Common myeloid progenitor, CD34-positive (primary cell): ENCODE results near the gene MRPS5.

Experiments
- CTCF ChIA-PET: fragments of 350-600 bp; sonication (Branson Sonifier 250); formaldehyde crosslinking; loops from one replicate; lab custom pipeline; 2021; ENCODE audit warnings: antibody characterized with exemption; lab: Charles Lee
- POLR2A ChIA-PET: fragments of 350-600 bp; sonication (Branson Sonifier 250); formaldehyde crosslinking; loops from one replicate; lab custom pipeline; 2021; ENCODE audit warnings: antibody characterized with exemption; lab: Charles Lee
- DNase-seq, 3 donors: peaks; one replicate each; pipeline versions ENCODE4 v3.0.0 to v3.0.0-alpha.2; 2013
- H3K27ac ChIP-seq, 2 experiments: 1 replicate in 1 of 2; 2 replicates in 1 of 2; pipeline ENCODE4 v1.7.0; 2013; ENCODE audit warnings: inconsistent platforms in 2 of 2, low read length in 2 of 2, mild to moderate bottlenecking in 2 of 2, low read depth in 1 of 2, moderate library complexity in 1 of 2; ENCODE audit not compliant: severe bottlenecking in 2 of 2, insufficient read depth in 1 of 2, poor library complexity in 1 of 2
- H3K27me3 ChIP-seq, 5 experiments: replicated peaks in 2 of 5; 1 replicate in 3 of 5; 2 replicates in 2 of 5; pipeline versions ENCODE4 v1.6.1 to v1.7.0; 2013; ENCODE audit warnings: low read length in 4 of 5, mild to moderate bottlenecking in 2 of 5, moderate library complexity in 2 of 5, inconsistent platforms in 1 of 5; ENCODE audit not compliant: insufficient read depth in 5 of 5, control insufficient read depth in 4 of 5
- H3K36me3 ChIP-seq, 4 experiments: 1 replicate in 2 of 4; 2 replicates in 2 of 4; pipeline versions ENCODE4 v1.6.1 to v1.7.0; 2013; ENCODE audit warnings: low read length in 3 of 4, control low read depth in 1 of 4, mild to moderate bottlenecking in 1 of 4; ENCODE audit not compliant: control insufficient read depth in 4 of 4, insufficient read depth in 4 of 4
- H3K4me1 ChIP-seq, 4 experiments: 1 replicate in 3 of 4; 2 replicates in 1 of 4; pipeline versions ENCODE4 v1.6.1 to v1.7.1; 2013; ENCODE audit warnings: low read length in 3 of 4, mild to moderate bottlenecking in 3 of 4, control low read depth in 1 of 4, inconsistent platforms in 1 of 4, moderate library complexity in 1 of 4; ENCODE audit not compliant: control insufficient read depth in 4 of 4, insufficient read depth in 4 of 4; ENCODE audit errors: control extremely low read depth in 1 of 4
- H3K4me3 ChIP-seq, 7 experiments: 1 replicate in 4 of 7; 2 replicates in 3 of 7; pipeline versions ENCODE4 v1.5.1 to v1.7.0; 2013; ENCODE audit warnings: mild to moderate bottlenecking in 7 of 7, low read length in 6 of 7, moderate library complexity in 6 of 7, inconsistent platforms in 2 of 7, low read depth in 2 of 7, control low read depth in 1 of 7; ENCODE audit not compliant: insufficient read depth in 4 of 7, control insufficient read depth in 1 of 7; ENCODE audit errors: extremely low read depth in 1 of 7
- H3K9me3 ChIP-seq, 5 experiments: 1 replicate in 4 of 5; 2 replicates in 1 of 5; pipeline versions ENCODE4 v1.6.1 to v1.7.1; 2013; ENCODE audit warnings: low read length in 4 of 5, mild to moderate bottlenecking in 2 of 5, inconsistent platforms in 1 of 5, low read depth in 1 of 5, moderate library complexity in 1 of 5; ENCODE audit not compliant: control insufficient read depth in 4 of 5, insufficient read depth in 2 of 5; ENCODE audit errors: control extremely low read depth in 1 of 5
- WGBS: methylation state at CpG from one replicate; pipeline ENCODE4 v1.1.5; 2013; ENCODE audit not compliant: insufficient coverage; 5-methylcytosine and 5-hydroxymethylcytosine counted together

MRPS5 gene

GRCh38 chr2:95049683-95049955, 72.0 kb downstream of the MRPS5 start:
- Histone ChIP-seq H3K36me3 (no peaks in the 10 kb centered on the region), H3K4me1 (peaks cover 0 to 17% (median 4%) of the 10 kb centered on the region in 4 experiments), H3K27me3 (peaks cover 0 to 6% (median 0%) of the 10 kb centered on the region in 5 experiments), H3K4me3 (no peak overlapping the region), H3K27ac (no peak overlapping the region), H3K9me3 (no peaks in the 10 kb centered on the region)
- DNase-seq: no peak
- 97% methylated on average over 8 of the region's 10 CpGs for WGBS
- POLR2A ChIA-PET: no interaction called here
- CTCF ChIA-PET: interaction anchor here (7.1 kb wide), 1 partner anchor 27 kb away, joined by 46 read pairs; no protein-coding TSS in a partner anchor

- Histone ChIP-seq H3K4me3 (no peak overlapping the region), H3K27ac (no peak overlapping the region), H3K4me1 (peaks cover 0 to 23% (median 5%) of the 10 kb centered on the region in 4 experiments), H3K9me3 (no peaks in the 10 kb centered on the region), H3K36me3 (no peaks in the 10 kb centered on the region), H3K27me3 (peaks cover 0 to 6% (median 0%) of the 10 kb centered on the region in 5 experiments)
- 97% methylated on average over 10 of the region's 15 CpGs for WGBS
- DNase-seq: no peak
- CTCF ChIA-PET: interaction anchor here (1.3 kb wide), 1 partner anchor 17 kb away, joined by 3 read pairs; no protein-coding TSS in a partner anchor
- POLR2A ChIA-PET: no interaction called here
Observed at GRCh38 chr2:95048825-95049682, 72.6 kb downstream of the MRPS5 start.

GRCh38 chr2:95047629-95048510, 73.7 kb downstream of the MRPS5 start:
- peaks cover 0 to 6% (median 0%) of the 10 kb centered on the region in 5 experiments for H3K27me3 ChIP-seq
- H3K4me1 ChIP-seq: peaks cover 0 to 30% (median 13%) of the 10 kb centered on the region in 4 experiments
- ChIA-PET CTCF (interaction anchor here (1.3 kb wide), 1 partner anchor 18 kb away, joined by 3 read pairs; no protein-coding TSS in a partner anchor), POLR2A (no interaction called here)
- H3K36me3 ChIP-seq: no peaks in the 10 kb centered on the region
- 79% methylated on average over 14 of the region's 17 CpGs for WGBS
- no peak overlapping the region for H3K4me3 ChIP-seq
- H3K27ac ChIP-seq: no peak overlapping the region
- H3K9me3 ChIP-seq: no peaks in the 10 kb centered on the region
- DNase-seq: no peak

DNA sequence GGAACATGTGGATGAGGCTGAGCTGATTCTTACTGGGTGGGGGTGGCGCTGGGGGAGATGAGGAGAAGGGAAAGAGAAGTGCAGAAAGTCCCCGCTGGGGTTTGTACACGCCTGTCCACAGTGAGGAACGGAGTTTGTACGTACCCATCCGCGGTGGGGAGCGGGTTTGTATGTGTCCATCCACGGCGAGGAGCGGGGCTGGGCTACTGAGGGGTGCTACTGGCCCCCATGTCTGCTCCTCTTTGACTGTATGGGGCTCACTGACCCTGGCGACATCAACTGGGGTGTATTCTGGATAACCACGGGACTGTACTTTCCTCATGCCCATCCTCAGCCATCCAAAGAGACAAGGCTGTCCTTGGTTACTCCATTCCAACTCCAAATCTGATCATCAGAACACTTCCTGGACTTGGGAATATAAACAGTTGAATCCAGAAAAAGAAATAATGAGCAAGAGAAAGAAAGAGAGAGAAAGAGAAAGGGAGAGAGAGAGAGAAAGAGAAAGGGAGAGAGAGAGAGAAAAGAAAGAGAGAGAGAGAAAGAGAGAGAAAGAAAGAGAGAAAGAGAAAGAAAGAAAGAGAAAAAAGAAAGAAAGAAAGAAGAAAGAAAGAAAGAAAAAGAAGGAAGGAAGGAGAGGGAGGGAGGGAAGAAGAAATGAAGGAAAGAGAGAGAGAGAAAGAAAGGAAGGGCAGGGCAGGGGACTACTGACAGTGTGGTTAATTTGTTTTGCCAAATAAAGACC, 75.1 kb downstream of the MRPS5 start:
- CTCF ChIA-PET: no interaction called here
- Histone ChIP-seq H3K36me3 (no peaks in the 10 kb centered on the region), H3K4me1 (peaks cover 0 to 30% (median 13%) of the 10 kb centered on the region in 4 experiments), H3K27ac (no peak overlapping the region), H3K9me3 (no peaks in the 10 kb centered on the region), H3K27me3 (peaks cover 0 to 2% (median 0%) of the 10 kb centered on the region in 5 experiments), H3K4me3 (no peak overlapping the region)
- 99% methylated on average over 12 of the region's 13 CpGs for WGBS
- DNase-seq: no peak
- POLR2A ChIA-PET: no interaction called here

- no peak overlapping the region for H3K4me3 ChIP-seq
- no peak overlapping the region for H3K27ac ChIP-seq
- H3K36me3 ChIP-seq: no peaks in the 10 kb centered on the region
- DNase-seq: peak in 2 of 3 donors; percentile 51 to 63
- ChIA-PET POLR2A (no interaction called here), CTCF (interaction anchor here (1.2 to 4.0 kb wide), 3 partner anchors 9 to 21 kb away, joined by 5 to 20 read pairs (median 18); no protein-coding TSS in a partner anchor)
- H3K4me1 ChIP-seq: peaks cover 0 to 28% (median 11%) of the 10 kb centered on the region in 4 experiments
- no peaks in the 10 kb centered on the region for H3K9me3 ChIP-seq
- 75% methylated on average over 4 of the region's 5 CpGs for WGBS
- H3K27me3 ChIP-seq: peaks cover 0 to 3% (median 0%) of the 10 kb centered on the region in 5 experiments
Observed at GRCh38 chr2:95044601-95045000, 77.0 kb downstream of the MRPS5 start.

GRCh38 chr2:95043300-95044093, 78.1 kb downstream of the MRPS5 start:
- no peak overlapping the region for H3K27ac ChIP-seq
- H3K9me3 ChIP-seq: no peaks in the 10 kb centered on the region
- H3K4me1 ChIP-seq: peaks cover 0 to 28% (median 11%) of the 10 kb centered on the region in 4 experiments
- no peaks in the 10 kb centered on the region for H3K36me3 ChIP-seq
- H3K27me3 ChIP-seq: peaks cover 0 to 3% (median 0%) of the 10 kb centered on the region in 5 experiments
- CTCF ChIA-PET: interaction anchor here (1.0 to 4.0 kb wide), 8 partner anchors 10 to 168 kb away, joined by 3 to 20 read pairs (median 4); no protein-coding TSS in a partner anchor
- WGBS: 49% methylated on average over 14 of the region's 17 CpGs
- peak; percentile 24 to 86 (median 82) for DNase-seq
- POLR2A ChIA-PET: no interaction called here
- no peak overlapping the region for H3K4me3 ChIP-seq
